DOHH2 (cell line): ENCODE data around the gene COQ10A.

Experiments
- H3F3A ChIP-seq: fragments of 200-600 bp; sonication (generic), shearing (Covaris generic); 2 replicates; pipeline ENCODE4 v1.6.0; 2016; ENCODE audit warnings: antibody characterized with exemption, mild to moderate bottlenecking; ENCODE audit not compliant: control insufficient read depth, insufficient read depth
- H3K27ac ChIP-seq: fragments of 200-600 bp; sonication (generic); 2 replicates; pipeline ENCODE4 v1.5.1; 2014; ENCODE audit warnings: low read depth, mild to moderate bottlenecking, low read length, moderate library complexity
- H3K27me3 ChIP-seq: fragments of 200-600 bp; sonication (generic); 2 replicates; pipeline ENCODE4 v1.6.1; 2014; ENCODE audit warnings: mild to moderate bottlenecking, low read length, mixed read lengths; ENCODE audit not compliant: control insufficient read depth
- H3K36me3 ChIP-seq: fragments of 200-600 bp; sonication (generic); 2 replicates; pipeline ENCODE4 v1.6.1; 2014; ENCODE audit warnings: mild to moderate bottlenecking, low read length, moderate library complexity, mixed read lengths; ENCODE audit not compliant: control insufficient read depth
- H3K4me1 ChIP-seq: fragments of 200-600 bp; sonication (generic); 2 replicates; pipeline ENCODE4 v1.6.1; 2014; ENCODE audit warnings: mild to moderate bottlenecking, low read length, mixed read lengths; ENCODE audit not compliant: control insufficient read depth
- H3K4me2 ChIP-seq: fragments of 200-600 bp; sonication (generic); 2 replicates; pipeline ENCODE4 v1.6.0; 2014; ENCODE audit warnings: mild to moderate bottlenecking, low read length, moderate library complexity
- H3K4me3 ChIP-seq: fragments of 200-600 bp; sonication (generic); 2 replicates; pipeline ENCODE4 v1.5.1; 2014; ENCODE audit warnings: mild to moderate bottlenecking, low read length, mixed read lengths
- H3K79me2 ChIP-seq: fragments of 200-600 bp; sonication (generic); 2 replicates; pipeline ENCODE4 v1.6.1; 2014; ENCODE audit warnings: mild to moderate bottlenecking, low read length, mixed read lengths; ENCODE audit not compliant: control insufficient read depth
- H3K9me2 ChIP-seq: fragments of 200-600 bp; sonication (generic); replicated peaks from 2 replicates; pipeline ENCODE4 v1.6.1; 2014; ENCODE audit warnings: mild to moderate bottlenecking, low read length, mixed read lengths; ENCODE audit not compliant: control insufficient read depth
- H3K9me3 ChIP-seq: fragments of 200-600 bp; sonication (generic); 2 replicates; pipeline ENCODE4 v1.6.1; 2014; ENCODE audit warnings: antibody characterized with exemption, low read length, mixed read lengths; ENCODE audit not compliant: control insufficient read depth, insufficient read depth
- H4K20me1 ChIP-seq: fragments of 200-600 bp; sonication (generic); 2 replicates; pipeline ENCODE4 v1.6.0; 2014; ENCODE audit warnings: low read depth, mild to moderate bottlenecking, antibody characterized with exemption, low read length, moderate library complexity; ENCODE audit not compliant: control insufficient read depth, insufficient read depth
- CTCF ChIP-seq: fragments of 200-600 bp; sonication (generic); IDR thresholded peaks from one replicate; pipeline ENCODE4 v1.5.1; 2014; ENCODE audit warnings: antibody characterized with exemption, mild to moderate bottlenecking, low read depth, low read length; ENCODE audit not compliant: poor library complexity, severe bottlenecking
- EZH2phosphoT487 ChIP-seq: fragments of 200-600 bp; sonication (generic); IDR thresholded peaks from 2 replicates; pipeline ENCODE4 v1.6.1; 2017; ENCODE audit warnings: borderline replicate concordance, mild to moderate bottlenecking, antibody characterized with exemption, low read length, moderate library complexity, mixed read lengths

Gene COQ10A

GRCh38 chr12:56296295-56296694, 29.6 kb downstream of the COQ10A start:
- Histone ChIP-seq H3K4me2 (peak overlapping the region; percentile 94), H3K4me1 (peaks cover 48% of the 10 kb centered on the region), H3K36me3 (peaks cover 77% of the 10 kb centered on the region)

GRCh38 chr12:56297400-56297799, 30.7 kb downstream of the COQ10A start:
- no peaks in the 10 kb centered on the region for H3K9me3 ChIP-seq
- no peaks in the 10 kb centered on the region for H3K9me2 ChIP-seq
- no peak for TF ChIP-seq EZH2phosphoT487
- no peak for TF ChIP-seq CTCF
- peak overlapping the region; percentile 92 for H3K4me3 ChIP-seq
- peaks cover 94% of the 10 kb centered on the region for H3K79me2 ChIP-seq
- H3K27ac ChIP-seq = peak overlapping the region; percentile 72; the same call in 1 of the 2 replicates
- H3K36me3 ChIP-seq = peaks cover 77% of the 10 kb centered on the region
- peaks cover 54% of the 10 kb centered on the region for H3K4me1 ChIP-seq
- H3K27me3 ChIP-seq = no peaks in the 10 kb centered on the region
- peaks cover 3% of the 10 kb centered on the region; the same call in 1 of the 2 replicates for H4K20me1 ChIP-seq
- peaks cover 5% of the 10 kb centered on the region; the same call in 1 of the 2 replicates for H3F3A ChIP-seq
- H3K4me2 ChIP-seq = peak overlapping the region; percentile 94

More at GRCh38 chr12:56296295-56296694, 29.6 kb downstream of the COQ10A start:
- no peaks in the 10 kb centered on the region for H3K9me2 ChIP-seq
- peaks cover 95% of the 10 kb centered on the region for H3K79me2 ChIP-seq
- peak overlapping the region; percentile 92 for H3K4me3 ChIP-seq
- no peak for TF ChIP-seq EZH2phosphoT487
- peaks cover 3% of the 10 kb centered on the region; the same call in 1 of the 2 replicates for H4K20me1 ChIP-seq
- H3K9me3 ChIP-seq = no peaks in the 10 kb centered on the region
- H3F3A ChIP-seq = no peaks in the 10 kb centered on the region
- no peaks in the 10 kb centered on the region for H3K27me3 ChIP-seq
- H3K27ac ChIP-seq = no peak overlapping the region

- Histone ChIP-seq H3K27ac (peak overlapping the region; percentile 72), H3K79me2 (peaks cover 81% of the 10 kb centered on the region), H3K4me1 (peaks cover 63% of the 10 kb centered on the region), H3K27me3 (no peaks in the 10 kb centered on the region), H3K9me3 (no peaks in the 10 kb centered on the region), H3K9me2 (no peaks in the 10 kb centered on the region), H3K4me2 (peak overlapping the region; percentile 94), H3K36me3 (peaks cover 73% of the 10 kb centered on the region), H4K20me1 (peaks cover 3% of the 10 kb centered on the region; the same call in 1 of the 2 replicates), H3F3A (peaks cover 5% of the 10 kb centered on the region; the same call in 1 of the 2 replicates), H3K4me3 (peak overlapping the region; percentile 92)
- no peak for TF ChIP-seq EZH2phosphoT487
- no peak for TF ChIP-seq CTCF
Measured at GRCh38 chr12:56298828-56299227, 32.1 kb downstream of the COQ10A start.

- TF ChIP-seq EZH2phosphoT487 (no peak), CTCF (no peak)
- H3K4me1 ChIP-seq = peaks cover 63% of the 10 kb centered on the region
- no peaks in the 10 kb centered on the region for H3K9me3 ChIP-seq
- peak overlapping the region; percentile 72 for H3K27ac ChIP-seq
- H3K4me2 ChIP-seq = peak overlapping the region; percentile 94
- H3K36me3 ChIP-seq = peaks cover 71% of the 10 kb centered on the region
- H4K20me1 ChIP-seq = peaks cover 3% of the 10 kb centered on the region; the same call in 1 of the 2 replicates
- peaks cover 75% of the 10 kb centered on the region for H3K79me2 ChIP-seq
- H3K9me2 ChIP-seq = no peaks in the 10 kb centered on the region
- H3F3A ChIP-seq = peaks cover 5% of the 10 kb centered on the region; the same call in 1 of the 2 replicates
- peak overlapping the region; percentile 92 for H3K4me3 ChIP-seq
- H3K27me3 ChIP-seq = no peaks in the 10 kb centered on the region
Measured at GRCh38 chr12:56299308-56299852, 32.6 kb downstream of the COQ10A start.
